ENCODE results near the gene METTL26. TPM values are rescaled to one million over a fixed set of nuclear protein-coding genes. Genes with fewer than 3 reads are reported as not detected.

The METTL26 gene
- total and polyA plus RNA-seq, 9 of the 15 experiments (the other 6 are each of a cell fraction or from before 2014, with no cell fraction given): 7.3 to 262 (median 80.9) TPM

- DNase-seq (ENCODE audit: extremely low read depth in 1 of 4, low spot score in 3 of 4): peak in 2 of 4 experiments; percentile 41 to 42
- WGBS (ENCODE audit: insufficient coverage, low coverage, missing lambda C conversion rate): 1% methylated on average over 42 of the region's 55 CpGs
- no TSS peak for BruUV-seq (replicated peaks)
- intact Hi-C loops (cut with micrococcal nuclease) (loop anchor here (2.0 to 5.0 kb wide), 2 partner anchors 13 to 42 kb away; partner anchors contain the start of gene RHBDL1), in situ Hi-C loops (cut with MboI) (no loop called here)
- H3K27ac ChIP-seq (ENCODE audit: extremely low read depth, low read depth, low read length): peak overlapping the region; percentile 93
- no peaks in the 10 kb centered on the region for H3K9me3 ChIP-seq (replicated peaks; ENCODE audit: control insufficient read depth, insufficient read depth, low read depth, low read length)
- peaks cover 22% of the 10 kb centered on the region for H3K79me2 ChIP-seq (ENCODE audit: control insufficient read depth, insufficient read depth, low read length)
- peak overlapping the region; percentile 87 to 99 for H3K9ac ChIP-seq (ENCODE audit: insufficient read depth in 1 of 2, low read depth in 2 of 2, low read length in 2 of 2)
- ATAC-seq: peak; percentile 2; the same call in 2 of the 3 replicates
- H3K27me3 ChIP-seq (ENCODE audit: control insufficient read depth in 2 of 2, insufficient read depth in 2 of 2, low read length in 2 of 2): no peaks in the 10 kb centered on the region
- no peaks in the 10 kb centered on the region for H3K9me1 ChIP-seq (ENCODE audit: control insufficient read depth, insufficient read depth, low read length)
- H3K4me2 ChIP-seq (ENCODE audit: insufficient read depth, low read length): peak overlapping the region; percentile 92
- peaks cover 21 to 83% of the 10 kb centered on the region in 2 experiments for H3K4me1 ChIP-seq (replicated peaks in 1 of 2; ENCODE audit: control insufficient read depth in 2 of 2, insufficient read depth in 2 of 2, low read length in 2 of 2)
- POLR2A ChIA-PET: interaction anchor here (0.6 to 2.2 kb wide), 13 partner anchors 11 to 1043 kb away, joined by 3 to 8 read pairs (median 4); partner anchors contain the start of genes NHLRC4 and RHOT2
- H4K20me1 ChIP-seq (replicated peaks; ENCODE audit: control insufficient read depth, insufficient read depth, low read length): no peaks in the 10 kb centered on the region
- FAIRE-seq: no peak
- peaks cover 25% of the 10 kb centered on the region; the same call in 1 of the 3 replicates for H3K36me3 ChIP-seq (ENCODE audit: control insufficient read depth, insufficient read depth, low read length)
- CTCF ChIA-PET (ENCODE audit: low intra/inter-chr PET ratio): interaction anchor here (1.8 kb wide), 1 partner anchor 32 kb away, joined by 7 read pairs; the partner anchor contains the start of gene RHOT2
- H2AFZ ChIP-seq (ENCODE audit: low read depth, low read length): peak overlapping the region; percentile 97
- peak overlapping the region; percentile 87 for H3K4me3 ChIP-seq
- TF ChIP-seq ZBTB7A (IDR thresholded peaks at IDR 0.05; ENCODE audit: borderline replicate concordance, control insufficient read depth, low read depth, low read length) (0 out of 2 replicates have a peak, but pooled peaks have one; percentile 7), ZNF655 (CRISPR knock-in tag; IDR thresholded peaks at IDR 0.05) (no peak), CC2D1A (IDR thresholded peaks at IDR 0.05) (no peak), POLR2AphosphoS5 (IDR thresholded peaks at IDR 0.05; ENCODE audit: control insufficient read depth, insufficient read depth, low read depth, low read length) (no peak), FOXO4 (CRISPR knock-in tag; IDR thresholded peaks at IDR 0.05) (0 out of 2 replicates have a peak, but pooled peaks have one; percentile 40), MEF2A (IDR thresholded peaks at IDR 0.05; ENCODE audit: control insufficient read depth, low read depth, low read length) (no peak), TFAP4 (CRISPR knock-in tag; IDR thresholded peaks at IDR 0.05; ENCODE audit: borderline replicate concordance) (0 out of 2 replicates have a peak, but pooled peaks have one; percentile 5), RREB1 (CRISPR knock-in tag; IDR thresholded peaks at IDR 0.05) (no peak), RBM34 (IDR thresholded peaks at IDR 0.05; ENCODE audit: borderline replicate concordance, insufficient read depth, low read length) (no peak), ZNF668 (CRISPR knock-in tag; IDR thresholded peaks at IDR 0.05) (no peak)
These were observed 416 bp downstream of the METTL26 start for GRCh38 chr16:635573-636205.
